Measurements from ENCODE around the gene HMG20A. TPM values are rescaled to one million over a fixed set of nuclear protein-coding genes. Genes with fewer than 3 reads are reported as not detected.

Gene HMG20A
- total and polyA plus RNA-seq, 5 donors: 20.4 to 51.9 (median 39.9) TPM

- Histone ChIP-seq H3K4me1 (ENCODE audit: control insufficient read depth, insufficient read depth, low read length) (no peaks in the 10 kb centered on the region), H3K9me3 (ENCODE audit: control insufficient read depth, low read length) (no peaks in the 10 kb centered on the region), H3K27me3 (ENCODE audit: control insufficient read depth, insufficient read depth) (no peaks in the 10 kb centered on the region), H3K27ac (ENCODE audit: low read length) (no peak overlapping the region), H3K4me3 (ENCODE audit: low read length) (no peak overlapping the region)
- 88% methylated on average over 2 of the region's 2 CpGs for WGBS
- ATAC-seq (no peak), DNase-seq (no peak)
- intact Hi-C loops (cut with DNase I): no loop called here
Observed at GRCh38 chr15:77430652-77431051, 10.0 kb downstream of the HMG20A start.

- Histone ChIP-seq H3K4me1 (ENCODE audit: control insufficient read depth, insufficient read depth, low read length) (no peaks in the 10 kb centered on the region), H3K27me3 (ENCODE audit: control insufficient read depth, insufficient read depth) (no peaks in the 10 kb centered on the region), H3K9me3 (ENCODE audit: control insufficient read depth, low read length) (no peaks in the 10 kb centered on the region), H3K4me3 (ENCODE audit: low read length) (no peak overlapping the region), H3K27ac (ENCODE audit: low read length) (no peak overlapping the region)
- ATAC-seq (no peak), DNase-seq (no peak)
- WGBS: 95% methylated on average over 2 of the region's 2 CpGs
- intact Hi-C loops (cut with DNase I): no loop called here
Observed at GRCh38 chr15:77436822-77437221, 16.1 kb downstream of the HMG20A start.

GRCh38 chr15:77437264-77437663, 16.6 kb downstream of the HMG20A start:
- H3K9me3 ChIP-seq (ENCODE audit: control insufficient read depth, low read length): no peaks in the 10 kb centered on the region
- H3K27ac ChIP-seq (ENCODE audit: low read length): no peak overlapping the region
- ATAC-seq: no peak
- H3K4me3 ChIP-seq (ENCODE audit: low read length): no peak overlapping the region
- no peak for DNase-seq
- WGBS: 98% methylated on average over 4 of the region's 4 CpGs
- no peaks in the 10 kb centered on the region for H3K27me3 ChIP-seq (ENCODE audit: control insufficient read depth, insufficient read depth)
- H3K4me1 ChIP-seq (ENCODE audit: control insufficient read depth, insufficient read depth, low read length): no peaks in the 10 kb centered on the region
- intact Hi-C loops (cut with DNase I): no loop called here

GRCh38 chr15:77440378-77440999, 19.8 kb downstream of the HMG20A start:
- no peak overlapping the region for H3K4me3 ChIP-seq (ENCODE audit: low read length)
- no peaks in the 10 kb centered on the region for H3K9me3 ChIP-seq (ENCODE audit: control insufficient read depth, low read length)
- intact Hi-C loops (cut with DNase I): no loop called here
- 68% methylated on average over 3 of the region's 3 CpGs for WGBS
- no peak overlapping the region for H3K27ac ChIP-seq (ENCODE audit: low read length)
- H3K27me3 ChIP-seq (ENCODE audit: control insufficient read depth, insufficient read depth): no peaks in the 10 kb centered on the region
- DNase-seq (no peak), ATAC-seq (no peak)
- peaks cover under 1% of the 10 kb centered on the region for H3K4me1 ChIP-seq (ENCODE audit: control insufficient read depth, insufficient read depth, low read length)

- intact Hi-C loops (cut with DNase I): no loop called here
- Histone ChIP-seq H3K9me3 (ENCODE audit: control insufficient read depth, low read length) (no peaks in the 10 kb centered on the region), H3K4me3 (ENCODE audit: low read length) (no peak overlapping the region), H3K4me1 (ENCODE audit: control insufficient read depth, insufficient read depth, low read length) (peaks cover 5% of the 10 kb centered on the region), H3K27me3 (ENCODE audit: control insufficient read depth, insufficient read depth) (no peaks in the 10 kb centered on the region), H3K27ac (ENCODE audit: low read length) (no peak overlapping the region)
- ATAC-seq (peak in 1 of 2 donors; percentile 22), DNase-seq (no peak)
- 62% methylated on average over 4 of the region's 4 CpGs for WGBS
Observed at GRCh38 chr15:77446840-77447390, 26.2 kb downstream of the HMG20A start.

GRCh38 chr15:77454265-77454664, 33.6 kb downstream of the HMG20A start:
- Histone ChIP-seq H3K4me1 (ENCODE audit: control insufficient read depth, insufficient read depth, low read length) (peaks cover 7% of the 10 kb centered on the region), H3K27ac (ENCODE audit: low read length) (no peak overlapping the region), H3K9me3 (ENCODE audit: control insufficient read depth, low read length) (no peaks in the 10 kb centered on the region), H3K4me3 (ENCODE audit: low read length) (no peak overlapping the region), H3K27me3 (ENCODE audit: control insufficient read depth, insufficient read depth) (no peaks in the 10 kb centered on the region)
- no peak for ATAC-seq
- no peak for DNase-seq
- 60% methylated on average over 1 of the region's 1 CpG for WGBS
- intact Hi-C loops (cut with DNase I): no loop called here

- no peak for ATAC-seq
- intact Hi-C loops (cut with DNase I): no loop called here
- no peaks in the 10 kb centered on the region for H3K27me3 ChIP-seq (ENCODE audit: control insufficient read depth, insufficient read depth)
- H3K4me3 ChIP-seq (ENCODE audit: low read length): no peak overlapping the region
- no peaks in the 10 kb centered on the region for H3K9me3 ChIP-seq (ENCODE audit: control insufficient read depth, low read length)
- no peak for DNase-seq
- H3K27ac ChIP-seq (ENCODE audit: low read length): no peak overlapping the region
- H3K4me1 ChIP-seq (ENCODE audit: control insufficient read depth, insufficient read depth, low read length): peaks cover 7% of the 10 kb centered on the region
Observed at GRCh38 chr15:77454951-77455350, 34.3 kb downstream of the HMG20A start.

GRCh38 chr15:77455696-77456321, 35.1 kb downstream of the HMG20A start:
- H3K9me3 ChIP-seq (ENCODE audit: control insufficient read depth, low read length): no peaks in the 10 kb centered on the region
- H3K4me3 ChIP-seq (ENCODE audit: low read length): no peak overlapping the region
- ATAC-seq (peak; percentile 65 to 88), DNase-seq (no peak)
- no peak overlapping the region for H3K27ac ChIP-seq (ENCODE audit: low read length)
- H3K4me1 ChIP-seq (ENCODE audit: control insufficient read depth, insufficient read depth, low read length): peaks cover 7% of the 10 kb centered on the region
- intact Hi-C loops (cut with DNase I): no loop called here
- WGBS: 20% methylated on average over 3 of the region's 3 CpGs
- H3K27me3 ChIP-seq (ENCODE audit: control insufficient read depth, insufficient read depth): no peaks in the 10 kb centered on the region

- DNase-seq (no peak), ATAC-seq (no peak)
- intact Hi-C loops (cut with DNase I): no loop called here
- H3K9me3 ChIP-seq (ENCODE audit: control insufficient read depth, low read length): no peaks in the 10 kb centered on the region
- no peak overlapping the region for H3K4me3 ChIP-seq (ENCODE audit: low read length)
- 99% methylated on average over 1 of the region's 1 CpG for WGBS
- H3K4me1 ChIP-seq (ENCODE audit: control insufficient read depth, insufficient read depth, low read length): peaks cover 7% of the 10 kb centered on the region
- no peak overlapping the region for H3K27ac ChIP-seq (ENCODE audit: low read length)
- H3K27me3 ChIP-seq (ENCODE audit: control insufficient read depth, insufficient read depth): no peaks in the 10 kb centered on the region
Observed at GRCh38 chr15:77456746-77457145, 36.1 kb downstream of the HMG20A start.

- Histone ChIP-seq H3K4me1 (ENCODE audit: control insufficient read depth, insufficient read depth, low read length) (peaks cover 7% of the 10 kb centered on the region), H3K9me3 (ENCODE audit: control insufficient read depth, low read length) (no peaks in the 10 kb centered on the region), H3K27ac (ENCODE audit: low read length) (no peak overlapping the region), H3K27me3 (ENCODE audit: control insufficient read depth, insufficient read depth) (no peaks in the 10 kb centered on the region), H3K4me3 (ENCODE audit: low read length) (no peak overlapping the region)
- DNase-seq (no peak), ATAC-seq (no peak)
- intact Hi-C loops (cut with DNase I): no loop called here
- WGBS: 58% methylated on average over 5 of the region's 5 CpGs
Observed at GRCh38 chr15:77457191-77457904, 36.7 kb downstream of the HMG20A start.

- DNase-seq (no peak), ATAC-seq (peak in 1 of 2 donors; percentile 22)
- Histone ChIP-seq H3K27ac (ENCODE audit: low read length) (no peak overlapping the region), H3K9me3 (ENCODE audit: control insufficient read depth, low read length) (no peaks in the 10 kb centered on the region), H3K4me1 (ENCODE audit: control insufficient read depth, insufficient read depth, low read length) (peaks cover 7% of the 10 kb centered on the region), H3K27me3 (ENCODE audit: control insufficient read depth, insufficient read depth) (no peaks in the 10 kb centered on the region), H3K4me3 (ENCODE audit: low read length) (no peak overlapping the region)
- intact Hi-C loops (cut with DNase I): no loop called here
Observed at GRCh38 chr15:77457905-77458265, 37.2 kb downstream of the HMG20A start.

All from right cardiac atrium (tissue), 5 donors.